Measurements from ENCODE around the gene SCAP. TPM values are rescaled to one million over a fixed set of nuclear protein-coding genes. Genes with fewer than 3 reads are reported as not detected.

SCAP gene
- total and polyA plus RNA-seq, 2 experiments from 2014 or later, result 35.5 to 141 TPM

GRCh38 chr3:47522082-47522987, 46.6 kb upstream of the SCAP start:
- no peak overlapping the region for H3K4me2 ChIP-seq
- ATAC-seq, result peak; percentile 89
- no peaks in the 10 kb centered on the region for H3K36me3 ChIP-seq (ENCODE audit: insufficient read depth)
- H3K27me3 Mint-ChIP-seq (ENCODE audit: insufficient read depth, low read depth, poor library complexity), result peaks cover 26% of the 10 kb centered on the region
- no peak overlapping the region for H3K27ac ChIP-seq (ENCODE audit: low read depth)
- H3K4me1 ChIP-seq (ENCODE audit: insufficient read depth), result peaks cover 11% of the 10 kb centered on the region
- no peaks in the 10 kb centered on the region for H3K79me2 ChIP-seq (replicated peaks; ENCODE audit: insufficient read depth)
- peak overlapping the region; percentile 96 for H2AFZ ChIP-seq
- no peaks in the 10 kb centered on the region for H4K20me1 ChIP-seq (replicated peaks; ENCODE audit: insufficient read depth)
- H3K4me3 Mint-ChIP-seq, result no peak overlapping the region
- TF ChIP-seq, protein P1, sequence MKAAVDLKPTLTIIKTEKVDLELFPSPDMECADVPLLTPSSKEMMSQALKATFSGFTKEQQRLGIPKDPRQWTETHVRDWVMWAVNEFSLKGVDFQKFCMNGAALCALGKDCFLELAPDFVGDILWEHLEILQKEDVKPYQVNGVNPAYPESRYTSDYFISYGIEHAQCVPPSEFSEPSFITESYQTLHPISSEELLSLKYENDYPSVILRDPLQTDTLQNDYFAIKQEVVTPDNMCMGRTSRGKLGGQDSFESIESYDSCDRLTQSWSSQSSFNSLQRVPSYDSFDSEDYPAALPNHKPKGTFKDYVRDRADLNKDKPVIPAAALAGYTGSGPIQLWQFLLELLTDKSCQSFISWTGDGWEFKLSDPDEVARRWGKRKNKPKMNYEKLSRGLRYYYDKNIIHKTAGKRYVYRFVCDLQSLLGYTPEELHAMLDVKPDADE (IDR thresholded peaks at IDR 0.05), result no peak
- TF ChIP-seq, protein P2, sequence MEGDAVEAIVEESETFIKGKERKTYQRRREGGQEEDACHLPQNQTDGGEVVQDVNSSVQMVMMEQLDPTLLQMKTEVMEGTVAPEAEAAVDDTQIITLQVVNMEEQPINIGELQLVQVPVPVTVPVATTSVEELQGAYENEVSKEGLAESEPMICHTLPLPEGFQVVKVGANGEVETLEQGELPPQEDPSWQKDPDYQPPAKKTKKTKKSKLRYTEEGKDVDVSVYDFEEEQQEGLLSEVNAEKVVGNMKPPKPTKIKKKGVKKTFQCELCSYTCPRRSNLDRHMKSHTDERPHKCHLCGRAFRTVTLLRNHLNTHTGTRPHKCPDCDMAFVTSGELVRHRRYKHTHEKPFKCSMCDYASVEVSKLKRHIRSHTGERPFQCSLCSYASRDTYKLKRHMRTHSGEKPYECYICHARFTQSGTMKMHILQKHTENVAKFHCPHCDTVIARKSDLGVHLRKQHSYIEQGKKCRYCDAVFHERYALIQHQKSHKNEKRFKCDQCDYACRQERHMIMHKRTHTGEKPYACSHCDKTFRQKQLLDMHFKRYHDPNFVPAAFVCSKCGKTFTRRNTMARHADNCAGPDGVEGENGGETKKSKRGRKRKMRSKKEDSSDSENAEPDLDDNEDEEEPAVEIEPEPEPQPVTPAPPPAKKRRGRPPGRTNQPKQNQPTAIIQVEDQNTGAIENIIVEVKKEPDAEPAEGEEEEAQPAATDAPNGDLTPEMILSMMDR (conservative IDR thresholded peaks at IDR 0.05; ENCODE audit: low read depth in 2 of 2), result peak; percentile 89 to 97
- DNase-seq (ENCODE audit: low spot score), result peak; percentile 96
- H3K4me1 Mint-ChIP-seq, result peaks cover 15% of the 10 kb centered on the region
- H3K9me3 Mint-ChIP-seq, result no peaks in the 10 kb centered on the region; the same call in 2 of the 3 replicates
- H3F3A ChIP-seq (replicated peaks; ENCODE audit: low read depth), result peaks cover 9% of the 10 kb centered on the region
- peaks cover 14% of the 10 kb centered on the region for H3K27me3 ChIP-seq (ENCODE audit: insufficient read depth)
- H3K9me2 ChIP-seq (ENCODE audit: insufficient read depth), result no peaks in the 10 kb centered on the region
- H3K4me3 ChIP-seq, result no peak overlapping the region
- H3K36me3 Mint-ChIP-seq (ENCODE audit: low read depth), result no peaks in the 10 kb centered on the region
- no peak overlapping the region for H3K27ac Mint-ChIP-seq

- 0 out of 2 replicates have a peak overlapping the region, but pooled peaks have one; percentile 45 for H3K4me2 ChIP-seq
- ATAC-seq, result peak; percentile 32
- peaks cover 11% of the 10 kb centered on the region for H3K4me1 ChIP-seq (ENCODE audit: insufficient read depth)
- Mint-ChIP-seq H3K27ac (no peak overlapping the region), H3K4me1 (peaks cover 15% of the 10 kb centered on the region), H3K36me3 (ENCODE audit: low read depth) (no peaks in the 10 kb centered on the region), H3K27me3 (ENCODE audit: insufficient read depth, low read depth, poor library complexity) (peaks cover 28% of the 10 kb centered on the region), H3K9me3 (no peaks in the 10 kb centered on the region; the same call in 2 of the 3 replicates), H3K4me3 (no peak overlapping the region)
- H3K27ac ChIP-seq (ENCODE audit: low read depth), result no peak overlapping the region
- H4K20me1 ChIP-seq (replicated peaks; ENCODE audit: insufficient read depth), result no peaks in the 10 kb centered on the region
- peaks cover 14% of the 10 kb centered on the region for H3K27me3 ChIP-seq (ENCODE audit: insufficient read depth)
- H3K79me2 ChIP-seq (replicated peaks; ENCODE audit: insufficient read depth), result no peaks in the 10 kb centered on the region
- no peaks in the 10 kb centered on the region for H3K36me3 ChIP-seq (ENCODE audit: insufficient read depth)
- no peaks in the 10 kb centered on the region for H3K9me2 ChIP-seq (ENCODE audit: insufficient read depth)
- H3F3A ChIP-seq (replicated peaks; ENCODE audit: low read depth), result peaks cover 9% of the 10 kb centered on the region
- H2AFZ ChIP-seq, result peak overlapping the region; percentile 84
- peak; percentile 30 for DNase-seq (ENCODE audit: low spot score)
- no peak overlapping the region for H3K4me3 ChIP-seq
- TF ChIP-seq, protein P3, sequence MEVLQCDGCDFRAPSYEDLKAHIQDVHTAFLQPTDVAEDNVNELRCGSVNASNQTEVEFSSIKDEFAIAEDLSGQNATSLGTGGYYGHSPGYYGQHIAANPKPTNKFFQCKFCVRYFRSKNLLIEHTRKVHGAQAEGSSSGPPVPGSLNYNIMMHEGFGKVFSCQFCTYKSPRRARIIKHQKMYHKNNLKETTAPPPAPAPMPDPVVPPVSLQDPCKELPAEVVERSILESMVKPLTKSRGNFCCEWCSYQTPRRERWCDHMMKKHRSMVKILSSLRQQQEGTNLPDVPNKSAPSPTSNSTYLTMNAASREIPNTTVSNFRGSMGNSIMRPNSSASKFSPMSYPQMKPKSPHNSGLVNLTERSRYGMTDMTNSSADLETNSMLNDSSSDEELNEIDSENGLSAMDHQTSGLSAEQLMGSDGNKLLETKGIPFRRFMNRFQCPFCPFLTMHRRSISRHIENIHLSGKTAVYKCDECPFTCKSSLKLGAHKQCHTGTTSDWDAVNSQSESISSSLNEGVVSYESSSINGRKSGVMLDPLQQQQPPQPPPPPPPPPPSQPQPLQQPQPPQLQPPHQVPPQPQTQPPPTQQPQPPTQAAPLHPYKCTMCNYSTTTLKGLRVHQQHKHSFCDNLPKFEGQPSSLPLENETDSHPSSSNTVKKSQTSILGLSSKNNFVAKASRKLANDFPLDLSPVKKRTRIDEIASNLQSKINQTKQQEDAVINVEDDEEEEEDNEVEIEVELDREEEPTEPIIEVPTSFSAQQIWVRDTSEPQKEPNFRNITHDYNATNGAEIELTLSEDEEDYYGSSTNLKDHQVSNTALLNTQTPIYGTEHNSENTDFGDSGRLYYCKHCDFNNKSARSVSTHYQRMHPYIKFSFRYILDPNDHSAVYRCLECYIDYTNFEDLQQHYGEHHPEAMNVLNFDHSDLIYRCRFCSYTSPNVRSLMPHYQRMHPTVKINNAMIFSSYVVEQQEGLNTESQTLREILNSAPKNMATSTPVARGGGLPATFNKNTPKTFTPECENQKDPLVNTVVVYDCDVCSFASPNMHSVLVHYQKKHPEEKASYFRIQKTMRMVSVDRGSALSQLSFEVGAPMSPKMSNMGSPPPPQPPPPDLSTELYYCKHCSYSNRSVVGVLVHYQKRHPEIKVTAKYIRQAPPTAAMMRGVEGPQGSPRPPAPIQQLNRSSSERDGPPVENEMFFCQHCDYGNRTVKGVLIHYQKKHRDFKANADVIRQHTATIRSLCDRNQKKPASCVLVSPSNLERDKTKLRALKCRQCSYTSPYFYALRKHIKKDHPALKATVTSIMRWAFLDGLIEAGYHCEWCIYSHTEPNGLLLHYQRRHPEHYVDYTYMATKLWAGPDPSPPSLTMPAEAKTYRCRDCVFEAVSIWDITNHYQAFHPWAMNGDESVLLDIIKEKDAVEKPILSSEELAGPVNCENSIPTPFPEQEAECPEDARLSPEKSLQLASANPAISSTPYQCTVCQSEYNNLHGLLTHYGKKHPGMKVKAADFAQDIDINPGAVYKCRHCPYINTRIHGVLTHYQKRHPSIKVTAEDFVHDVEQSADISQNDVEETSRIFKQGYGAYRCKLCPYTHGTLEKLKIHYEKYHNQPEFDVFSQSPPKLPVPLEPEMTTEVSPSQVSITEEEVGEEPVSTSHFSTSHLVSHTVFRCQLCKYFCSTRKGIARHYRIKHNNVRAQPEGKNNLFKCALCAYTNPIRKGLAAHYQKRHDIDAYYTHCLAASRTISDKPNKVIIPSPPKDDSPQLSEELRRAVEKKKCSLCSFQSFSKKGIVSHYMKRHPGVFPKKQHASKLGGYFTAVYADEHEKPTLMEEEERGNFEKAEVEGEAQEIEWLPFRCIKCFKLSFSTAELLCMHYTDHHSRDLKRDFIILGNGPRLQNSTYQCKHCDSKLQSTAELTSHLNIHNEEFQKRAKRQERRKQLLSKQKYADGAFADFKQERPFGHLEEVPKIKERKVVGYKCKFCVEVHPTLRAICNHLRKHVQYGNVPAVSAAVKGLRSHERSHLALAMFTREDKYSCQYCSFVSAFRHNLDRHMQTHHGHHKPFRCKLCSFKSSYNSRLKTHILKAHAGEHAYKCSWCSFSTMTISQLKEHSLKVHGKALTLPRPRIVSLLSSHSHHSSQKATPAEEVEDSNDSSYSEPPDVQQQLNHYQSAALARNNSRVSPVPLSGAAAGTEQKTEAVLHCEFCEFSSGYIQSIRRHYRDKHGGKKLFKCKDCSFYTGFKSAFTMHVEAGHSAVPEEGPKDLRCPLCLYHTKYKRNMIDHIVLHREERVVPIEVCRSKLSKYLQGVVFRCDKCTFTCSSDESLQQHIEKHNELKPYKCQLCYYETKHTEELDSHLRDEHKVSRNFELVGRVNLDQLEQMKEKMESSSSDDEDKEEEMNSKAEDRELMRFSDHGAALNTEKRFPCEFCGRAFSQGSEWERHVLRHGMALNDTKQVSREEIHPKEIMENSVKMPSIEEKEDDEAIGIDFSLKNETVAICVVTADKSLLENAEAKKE (CRISPR knock-in tag; IDR thresholded peaks at IDR 0.05), result no peak
- no peak for TF ChIP-seq NANOG (IDR thresholded peaks at IDR 0.05; ENCODE audit: borderline replicate concordance)
- TF ChIP-seq JUNB (IDR thresholded peaks at IDR 0.05; ENCODE audit: unreplicated experiment), result no peak
- TF ChIP-seq ZNF114 (CRISPR knock-in tag; IDR thresholded peaks at IDR 0.05), result no peak
- TF ChIP-seq EZH2phosphoT487 (IDR thresholded peaks at IDR 0.05; ENCODE audit: unreplicated experiment), result no peak
- no peak for TF ChIP-seq POLR2AphosphoS5 (IDR thresholded peaks at IDR 0.05; ENCODE audit: low read depth)
- TF ChIP-seq EZH2 (IDR thresholded peaks at IDR 0.05; ENCODE audit: low read depth, unreplicated experiment), result no peak
- TF ChIP-seq STAT1 (IDR thresholded peaks at IDR 0.05; ENCODE audit: unreplicated experiment), result no peak
These were observed 45.0 kb upstream of the SCAP start for GRCh38 chr3:47520756-47521155.
